GM18498 (cell line): ENCODE measurements around the gene ABTB2.
"Not testable (repeated sequence)": the region's sequence is repeated elsewhere in the genome, so short reads cannot be mapped to it uniquely, and the experiment has no call there.

Experiments used
- ATAC-seq: cut with Tn5 transposase; IDR thresholded peaks from one replicate; pipeline ENCODE4 v1.9.1; 2021; ENCODE audit warnings: mild to moderate bottlenecking, moderate library complexity; ENCODE audit not compliant: unreplicated experiment

Gene ABTB2

DNA sequence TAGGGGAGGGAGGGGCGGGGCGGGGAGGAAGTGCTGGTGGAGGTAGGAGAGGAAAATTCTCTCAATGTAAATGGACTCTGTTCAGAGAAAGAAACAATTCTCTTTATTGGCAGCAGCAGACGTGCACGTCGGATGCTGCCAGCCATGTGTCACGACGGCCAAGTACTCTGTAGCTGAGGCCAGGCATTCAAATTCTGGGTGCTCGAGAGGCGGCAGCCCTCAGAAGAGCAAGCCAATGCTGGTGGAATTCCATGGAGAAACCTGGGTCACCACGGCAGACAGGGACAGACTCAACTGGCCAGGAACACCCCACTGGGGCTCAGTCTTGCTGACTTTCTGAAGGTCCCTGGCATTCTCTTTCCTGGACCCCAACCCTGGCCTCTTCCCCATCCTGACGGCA is 90.8 kb downstream of the ABTB2 start:
- ATAC-seq = no peak

DNA sequence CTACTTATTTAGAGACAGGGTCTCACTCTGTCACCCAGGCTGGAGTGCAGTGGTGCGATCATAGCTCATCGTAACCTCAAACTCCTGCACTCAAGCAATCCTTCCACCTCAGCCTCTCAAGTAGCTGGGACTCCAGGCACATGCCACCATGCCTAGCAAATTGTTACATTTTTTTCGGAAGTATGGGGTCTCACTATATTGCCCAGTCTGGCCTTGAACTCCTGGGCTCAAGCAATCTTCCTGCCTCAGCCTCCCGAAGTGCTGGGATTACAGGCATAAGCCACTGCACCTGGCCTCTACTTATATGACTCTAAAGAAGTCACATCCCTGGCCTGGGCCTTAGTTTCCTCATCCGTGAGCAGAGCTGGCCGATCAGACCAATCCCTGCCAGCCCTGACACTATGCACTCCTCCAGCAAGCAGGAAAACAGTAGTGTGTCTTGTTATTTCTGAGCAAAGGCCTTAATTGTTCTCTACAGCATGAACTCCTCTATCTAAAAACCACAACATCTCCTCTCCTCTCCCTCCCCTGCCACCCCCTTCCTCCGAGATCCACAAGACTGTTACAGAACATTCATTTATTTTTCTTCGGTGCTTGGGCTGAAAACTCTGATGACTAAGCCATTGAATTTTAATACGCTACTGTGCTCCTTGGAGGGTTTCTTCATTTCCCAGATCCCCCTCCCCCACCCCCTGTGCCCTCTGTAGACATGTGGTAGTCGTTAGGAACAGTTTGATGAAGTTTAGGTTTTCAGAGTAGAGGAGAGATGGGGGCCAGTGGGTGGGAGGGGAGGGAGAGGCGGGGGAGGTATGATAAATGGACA is 91.5 kb downstream of the ABTB2 start:
- no peak for ATAC-seq

DNA sequence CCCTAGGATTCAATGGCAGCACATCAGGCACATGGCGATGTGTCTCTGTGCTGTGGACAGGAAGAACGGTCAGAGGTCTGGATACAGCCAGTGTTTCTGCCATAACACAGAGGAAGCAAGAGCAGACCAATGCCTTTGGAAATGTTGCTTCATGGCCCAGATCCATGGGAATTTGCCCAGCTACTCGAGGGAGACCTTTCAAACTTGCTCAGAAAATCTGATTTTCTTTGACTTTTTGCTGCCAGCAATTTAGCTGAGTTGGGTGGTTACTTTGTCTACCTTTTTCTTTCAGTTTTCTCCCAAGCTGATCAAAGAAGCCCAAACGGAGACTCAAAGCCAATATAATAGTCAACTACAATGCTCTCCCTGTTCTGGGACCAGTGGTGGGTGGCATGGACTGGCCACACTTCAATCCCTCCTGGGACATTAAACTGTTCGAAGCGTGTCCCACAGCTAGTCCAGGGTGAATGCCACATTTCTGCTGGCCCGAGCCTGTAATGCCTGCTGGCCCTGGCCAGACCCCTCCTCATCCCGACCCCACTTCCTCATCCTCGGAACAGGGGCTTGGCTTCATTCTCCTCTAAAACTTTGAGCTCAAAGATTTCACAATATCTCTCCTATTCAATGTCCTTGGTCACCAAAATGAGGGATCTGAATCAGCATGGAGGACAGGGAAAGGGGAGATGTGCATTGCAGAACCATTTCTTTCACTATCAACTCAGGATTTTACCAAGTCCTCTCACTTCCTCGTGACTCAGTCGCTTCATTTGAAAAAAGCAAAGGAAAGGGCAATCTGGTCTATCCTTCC is 93.3 kb downstream of the ABTB2 start:
- no peak for ATAC-seq

DNA sequence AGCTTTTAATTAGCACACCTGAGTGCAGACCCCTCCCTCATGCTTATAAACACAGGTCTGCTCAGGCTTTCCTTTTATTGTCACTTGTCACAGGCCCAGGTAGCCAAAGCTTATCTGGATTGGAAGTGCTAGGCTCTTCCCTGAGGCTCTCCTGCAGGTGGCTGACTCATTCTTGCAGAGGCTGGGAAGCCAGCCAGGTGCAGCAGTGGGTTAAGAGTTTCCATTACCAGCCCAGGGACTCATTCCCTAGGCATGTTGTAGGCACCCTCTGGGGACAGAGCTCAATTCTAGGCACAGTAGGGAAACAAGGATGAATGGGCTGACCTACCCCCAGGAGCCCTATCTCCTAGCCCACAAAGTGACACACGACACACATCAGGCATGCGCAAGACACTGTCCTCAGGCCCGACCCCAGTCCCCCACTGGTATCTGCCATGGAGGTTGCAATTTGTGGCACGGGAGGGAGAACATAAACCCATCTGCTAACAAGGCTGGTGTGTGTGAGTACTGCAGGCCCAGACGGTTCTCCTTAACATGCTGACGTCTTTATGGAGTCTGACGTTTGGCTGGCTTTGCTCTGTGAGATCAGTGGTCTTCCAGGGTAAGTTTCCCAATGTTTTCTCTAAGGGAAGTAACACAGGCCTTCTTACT is 94.2 kb downstream of the ABTB2 start:
- ATAC-seq = no peak

DNA sequence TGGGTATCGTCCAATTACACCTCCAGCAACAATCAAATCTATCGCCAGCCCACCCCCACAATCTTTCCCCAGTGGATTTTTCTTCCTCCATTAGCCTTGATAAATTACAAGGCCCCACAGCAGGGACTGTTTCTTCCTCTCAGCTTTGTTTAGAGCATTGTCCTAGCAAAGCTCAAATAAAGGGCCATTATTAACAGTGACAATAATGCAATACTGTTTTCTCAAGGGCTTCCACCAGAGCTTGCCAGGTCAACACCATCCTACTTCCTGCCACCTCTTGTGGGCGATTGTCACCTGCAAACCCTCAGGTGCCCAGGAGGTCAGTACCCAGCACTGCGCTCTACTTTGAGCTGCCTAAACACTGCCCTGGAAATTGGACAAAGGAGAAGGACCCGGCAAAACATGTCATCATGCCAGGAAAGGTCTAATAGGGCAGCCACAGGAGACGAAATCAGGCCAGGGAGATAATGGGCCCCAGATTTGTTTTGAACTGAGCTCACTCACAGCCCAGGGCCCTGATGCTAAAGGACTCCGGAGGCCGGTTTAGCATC is 95.2 kb downstream of the ABTB2 start:
- no peak for ATAC-seq

DNA sequence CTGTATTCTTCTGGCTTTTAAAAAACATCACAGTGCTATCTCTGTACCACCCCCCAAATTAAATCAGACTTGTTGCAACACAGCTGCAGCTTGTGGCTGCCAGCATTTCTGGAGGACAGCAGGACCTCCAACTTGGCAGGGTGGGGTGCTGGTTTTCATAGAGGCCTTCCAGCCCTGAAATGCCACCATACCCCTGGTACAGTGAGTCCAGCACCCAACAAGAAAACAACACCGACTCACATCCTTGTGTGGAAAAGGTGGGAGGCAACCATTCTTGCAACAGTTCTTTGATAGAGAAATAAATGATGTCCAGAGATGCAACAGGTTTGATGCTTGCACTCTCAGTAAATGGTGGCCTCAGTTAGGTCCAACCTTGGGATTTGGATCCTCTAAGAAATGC is 96.0 kb downstream of the ABTB2 start:
- ATAC-seq = no peak

DNA sequence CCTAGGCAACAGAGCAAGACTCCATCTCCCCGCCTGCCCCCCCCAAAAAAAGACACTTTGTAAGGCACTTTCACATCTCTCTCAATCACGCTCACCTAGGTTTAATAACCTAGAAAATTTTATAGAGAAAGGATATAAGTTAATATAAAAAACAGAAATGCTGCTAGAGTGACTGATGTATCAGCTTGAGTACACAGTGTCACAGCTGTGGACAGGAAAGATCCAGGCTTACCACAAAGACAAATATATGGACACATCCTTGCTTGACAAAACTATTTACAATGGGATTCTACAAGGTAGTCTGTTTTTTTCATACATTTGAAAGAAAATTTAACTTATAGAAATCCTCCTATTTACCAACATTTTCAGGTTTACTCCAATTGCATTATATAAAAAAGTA is 96.7 kb downstream of the ABTB2 start:
- no peak for ATAC-seq

DNA sequence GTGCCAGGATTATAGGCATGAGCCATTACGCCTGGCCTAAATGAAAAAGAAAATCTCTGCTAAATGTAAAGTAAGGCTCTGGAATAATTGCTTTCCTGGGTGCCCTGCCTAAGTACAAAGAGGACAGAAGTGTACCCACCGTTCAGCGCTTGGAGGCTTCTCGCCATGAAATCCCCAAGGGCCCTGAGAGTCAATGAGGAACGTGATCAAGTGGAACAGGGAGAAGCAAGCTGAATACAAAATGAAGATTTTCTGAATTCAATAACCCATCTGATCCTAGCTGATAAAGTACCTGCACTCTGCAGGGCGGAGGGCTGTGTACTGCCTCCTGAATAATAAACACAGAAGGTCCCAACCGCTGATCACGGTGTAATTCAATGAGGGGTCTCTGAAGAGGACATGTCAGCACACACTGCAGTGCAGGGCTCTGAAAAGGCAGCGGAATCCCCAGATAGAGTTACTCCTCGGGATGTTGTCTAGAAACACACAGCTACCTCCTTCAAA is 97.7 kb downstream of the ABTB2 start:
- ATAC-seq = no peak

DNA sequence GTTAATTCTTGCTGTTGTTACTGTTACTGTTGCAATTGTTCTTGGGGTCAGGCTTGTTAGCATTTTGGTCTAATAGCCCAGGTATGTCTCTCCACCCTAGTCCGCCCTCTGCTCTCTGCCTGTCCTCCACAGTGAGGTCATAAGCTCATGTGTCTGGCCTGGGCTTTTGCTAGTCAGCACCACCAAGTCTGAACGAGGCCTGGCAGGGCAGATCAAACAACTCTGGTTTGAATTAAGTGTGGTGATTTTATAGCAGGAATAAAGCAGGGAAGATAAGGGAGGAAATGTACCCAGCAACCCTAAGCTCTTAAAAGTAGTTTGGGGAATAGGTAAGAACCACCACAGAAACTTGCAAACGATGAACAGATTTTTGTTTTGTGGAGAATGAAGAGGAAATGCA is 98.7 kb downstream of the ABTB2 start:
- no peak for ATAC-seq

DNA sequence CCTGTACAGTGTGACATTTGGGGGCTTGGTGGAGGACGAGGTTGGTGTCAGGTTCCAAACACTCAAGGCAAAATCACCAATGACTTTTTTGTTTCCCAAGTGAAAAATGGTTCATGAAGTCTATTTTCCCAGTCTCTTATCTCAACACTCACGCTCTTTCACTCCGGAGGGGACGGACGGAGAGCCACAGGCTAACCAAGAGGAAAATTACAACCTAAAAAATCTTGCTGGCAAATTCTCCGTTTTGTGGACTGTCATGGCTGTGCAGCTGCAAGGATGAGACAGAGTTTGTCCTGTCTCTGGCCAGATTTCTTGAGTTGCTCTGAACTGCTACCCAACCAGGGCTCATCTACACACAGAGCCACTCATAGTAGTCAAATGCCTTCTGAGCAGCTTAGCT is 101.2 kb downstream of the ABTB2 start:
- ATAC-seq = no peak

DNA sequence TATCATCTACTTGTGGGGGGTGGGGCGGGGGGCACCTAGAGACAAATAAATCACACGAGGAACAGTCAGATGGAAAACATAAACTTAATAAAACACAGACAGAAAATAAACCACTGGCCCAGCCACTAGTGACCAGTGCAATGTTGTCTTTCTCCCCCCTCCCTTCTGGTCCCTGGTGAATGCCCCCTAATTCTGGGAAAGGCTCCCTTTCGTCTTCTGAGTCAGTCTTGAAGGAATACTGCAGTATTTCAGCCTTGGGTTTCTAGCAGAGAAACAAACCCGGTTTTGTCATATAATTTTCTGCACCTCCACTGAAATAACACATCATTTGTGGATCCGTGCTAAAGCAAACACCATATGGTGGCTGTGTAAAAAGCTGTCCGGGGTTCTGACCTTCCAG is 101.7 kb downstream of the ABTB2 start:
- ATAC-seq = no peak

DNA sequence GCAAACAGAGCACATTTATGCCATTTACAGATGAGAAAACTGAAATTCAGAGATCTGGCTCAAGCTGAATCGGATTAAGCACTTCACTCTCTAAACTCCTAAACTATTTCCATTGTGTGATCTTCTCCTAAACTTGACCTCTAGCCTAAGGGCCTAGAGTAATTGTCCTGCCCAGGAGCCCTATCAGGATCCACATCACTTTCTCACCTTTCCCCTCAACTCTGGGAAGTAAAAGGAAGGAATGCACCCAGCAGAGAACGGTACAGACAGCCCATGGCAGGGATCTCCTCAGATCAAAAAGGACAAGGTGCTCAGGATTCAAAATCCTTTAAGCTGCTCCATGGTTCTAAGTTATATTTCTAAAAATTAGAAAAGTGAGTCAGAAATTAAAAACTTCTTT is 102.7 kb downstream of the ABTB2 start:
- ATAC-seq = no peak

DNA sequence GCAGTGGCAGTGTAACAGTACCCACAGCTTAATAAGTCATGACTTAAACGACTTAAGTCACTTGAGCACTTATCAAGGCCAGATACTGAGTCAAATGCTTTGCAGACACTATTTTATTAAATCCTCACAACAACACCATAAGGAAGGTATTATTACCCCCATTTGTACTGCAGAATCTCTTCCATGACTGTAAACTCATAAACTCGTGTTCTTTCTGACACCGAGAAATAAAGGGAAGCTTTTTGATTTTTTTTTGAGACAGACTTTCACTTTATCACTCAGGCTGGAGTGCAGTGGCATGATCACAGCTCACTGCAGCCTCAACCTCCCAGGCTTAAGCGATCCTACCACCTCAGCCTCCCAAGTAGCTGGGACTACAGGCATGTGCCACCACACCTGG is 103.8 kb downstream of the ABTB2 start:
- no peak for ATAC-seq

DNA sequence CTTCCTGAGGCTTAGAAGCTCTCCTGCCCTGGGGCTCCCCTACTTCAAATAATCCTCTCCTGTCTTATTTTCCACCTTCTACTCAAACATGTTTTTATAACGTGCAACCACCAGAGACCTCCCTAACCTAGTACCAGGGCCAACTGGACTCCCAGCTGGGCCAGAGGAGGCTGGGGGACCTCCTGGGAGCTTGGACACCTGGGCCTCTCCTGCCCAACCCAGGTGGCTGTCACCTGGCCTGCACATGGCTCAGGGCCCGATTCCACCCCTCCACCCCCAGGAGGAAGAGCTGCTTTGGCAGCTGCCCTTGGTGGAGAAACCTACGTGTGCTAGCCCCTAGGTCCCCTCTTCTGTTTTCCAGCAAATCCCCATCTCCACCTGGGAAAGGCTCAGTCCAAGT is 105.2 kb downstream of the ABTB2 start:
- ATAC-seq = no peak

DNA sequence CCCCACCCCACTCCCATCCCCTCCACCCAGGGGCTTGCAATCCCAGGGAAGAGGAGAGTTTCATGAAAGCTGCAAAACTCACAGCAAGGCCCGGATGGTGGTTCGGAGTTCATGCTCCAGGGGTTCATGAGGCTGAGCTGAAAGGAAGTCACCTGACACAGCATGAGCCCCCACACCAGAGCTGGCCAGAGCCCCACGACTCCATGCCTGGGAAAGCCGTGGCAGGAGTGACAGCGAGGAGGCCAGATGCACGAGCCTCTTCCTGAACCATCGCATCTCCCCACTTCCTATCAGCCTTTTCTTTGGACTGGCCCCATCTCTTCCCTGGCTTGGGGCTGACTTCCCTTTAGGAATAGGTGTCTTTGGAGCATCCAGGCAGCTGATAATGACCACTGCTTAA is 105.8 kb downstream of the ABTB2 start:
- ATAC-seq = no peak

DNA sequence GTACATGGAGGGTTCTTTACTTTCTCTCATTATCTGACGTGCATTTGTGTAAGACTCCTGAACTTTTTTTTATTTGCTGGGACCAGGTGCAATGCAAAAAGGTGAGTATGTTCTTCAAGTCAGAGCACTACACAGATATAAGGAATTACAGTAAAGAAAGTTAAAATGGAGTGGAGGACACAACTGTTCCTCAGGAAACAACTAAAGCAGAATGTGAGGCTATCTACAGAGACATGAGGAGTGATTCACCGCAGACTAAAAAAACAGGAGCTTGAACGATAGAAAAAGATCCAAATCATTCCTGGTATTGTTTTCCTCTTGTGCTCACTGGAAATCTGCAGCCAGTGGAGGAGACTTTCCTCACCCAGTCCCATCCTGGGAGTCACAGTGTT is 106.2 kb downstream of the ABTB2 start:
- no peak for ATAC-seq

DNA sequence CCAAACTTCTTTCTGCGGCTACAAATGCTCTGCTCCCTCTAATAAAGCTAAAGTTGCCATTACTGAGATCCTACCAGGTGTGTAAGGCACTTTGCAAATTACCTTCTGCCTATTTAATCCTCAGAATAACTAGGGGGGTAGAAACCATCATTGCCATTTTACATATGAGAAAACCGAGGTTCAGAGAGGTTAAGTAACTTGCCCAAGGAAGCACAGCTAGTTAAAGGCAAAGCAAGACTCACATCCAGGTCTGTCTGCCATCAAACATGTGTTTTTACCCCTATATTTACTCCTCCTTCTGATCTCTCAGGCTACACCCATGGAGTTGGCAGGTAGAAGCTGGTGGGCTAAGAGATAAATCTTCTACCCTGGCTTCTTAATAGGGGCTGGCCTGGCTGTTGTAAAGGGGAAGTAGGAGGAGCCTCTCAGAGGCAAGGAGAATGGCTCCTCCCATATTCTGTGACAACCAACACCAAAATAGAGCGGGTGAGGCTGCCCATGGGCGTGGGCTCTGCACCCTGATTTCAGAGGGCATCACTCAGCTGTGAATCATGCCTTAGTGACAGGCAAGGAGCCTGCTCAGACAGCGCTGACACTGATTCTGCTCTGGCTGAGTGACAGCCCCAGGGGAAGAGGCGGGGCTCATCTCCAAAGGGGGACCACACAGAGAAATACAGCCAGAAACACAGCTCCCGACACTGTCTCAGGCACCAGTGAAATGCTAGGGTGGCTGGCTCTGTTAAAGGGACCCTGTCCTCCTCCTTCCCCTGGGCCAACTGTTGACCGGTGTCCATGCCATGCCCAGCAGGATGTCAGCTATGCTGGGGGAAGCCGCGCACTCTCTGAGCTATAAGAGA is 106.8 kb downstream of the ABTB2 start:
- peak; percentile 90 for ATAC-seq

DNA sequence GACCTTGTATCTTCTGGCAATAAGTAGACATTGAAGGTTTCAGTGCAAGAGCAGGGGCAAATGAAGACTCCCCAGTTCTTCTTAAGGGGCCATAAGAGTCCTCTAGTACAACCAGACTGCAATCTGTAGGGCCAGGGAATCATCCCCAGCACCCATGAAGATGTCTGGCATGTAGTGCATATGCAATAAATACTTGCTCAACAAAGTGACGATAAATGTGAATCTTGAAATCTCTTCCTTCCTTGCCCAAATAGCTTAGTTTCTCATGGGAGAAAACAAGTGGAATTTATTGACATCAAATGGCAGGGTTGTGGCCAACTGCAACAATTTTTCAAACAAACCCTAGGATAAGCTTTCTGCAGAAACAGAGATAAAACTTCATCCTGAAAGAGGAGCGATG is 107.6 kb downstream of the ABTB2 start:
- ATAC-seq = no peak

DNA sequence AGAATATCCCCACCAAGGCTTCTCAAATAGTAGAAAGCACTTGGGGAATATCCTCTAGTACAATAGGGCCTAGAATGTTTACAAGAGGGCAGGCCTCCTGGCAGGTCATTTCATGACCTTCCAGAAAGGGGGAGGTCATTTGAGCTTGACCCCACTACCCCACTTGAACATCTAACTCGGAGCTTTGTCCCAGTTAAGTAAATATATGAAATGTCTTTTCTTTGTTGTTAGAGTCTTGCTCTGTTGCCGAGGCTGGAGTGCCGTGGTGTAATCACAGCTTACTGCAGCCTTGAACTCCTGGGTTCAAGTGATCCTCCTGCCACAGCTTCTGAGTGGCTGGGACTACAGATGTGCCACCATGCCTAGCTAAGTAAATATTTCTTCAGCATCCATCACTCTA is 108.4 kb downstream of the ABTB2 start:
- no peak for ATAC-seq

DNA sequence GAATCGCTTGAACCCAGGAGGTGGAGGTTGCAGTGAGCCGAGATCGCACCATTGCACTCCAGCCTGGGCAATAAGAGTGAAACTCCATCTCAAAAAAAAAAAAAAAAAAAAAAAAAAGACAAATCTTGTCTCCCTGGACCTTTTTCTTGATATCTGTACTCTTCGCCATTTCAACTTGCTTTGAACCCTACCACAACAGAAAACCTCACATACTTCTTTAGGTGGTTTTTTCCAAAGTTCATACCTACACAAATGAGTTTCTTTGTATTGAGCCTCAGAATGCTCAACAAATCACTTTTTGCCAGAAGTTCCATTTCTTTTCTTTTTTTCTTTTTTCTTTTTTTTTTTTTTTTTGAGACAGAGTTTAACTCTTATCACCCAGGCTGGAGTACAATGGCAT is 111.3 kb downstream of the ABTB2 start:
- not testable (repeated sequence) for ATAC-seq
